Measurements from ENCODE around the gene SEMA7A.

SEMA7A gene

GRCh38 chr15:74414603-74415338, 19.0 kb downstream of the SEMA7A start:
- Histone ChIP-seq H3K9ac (ENCODE audit: low read length) (no peak overlapping the region), H4K20me1 (ENCODE audit: insufficient read depth, low read length) (peaks cover 100% of the 10 kb centered on the region), H3K9me3 (ENCODE audit: insufficient read depth, low read length) (no peaks in the 10 kb centered on the region), H3K36me3 (replicated peaks; ENCODE audit: low read depth, low read length) (peaks cover 96% of the 10 kb centered on the region), H3K4me3 (ENCODE audit: low read length) (no peak overlapping the region), H3K4me2 (ENCODE audit: low read length) (no peak overlapping the region), H3K4me1 (ENCODE audit: low read length) (peaks cover 31% of the 10 kb centered on the region), H3K27ac (ENCODE audit: low read length) (peak overlapping the region; percentile 31; the same call in 1 of the 2 replicates), H3K79me2 (ENCODE audit: low read length) (peaks cover 85% of the 10 kb centered on the region), H2AFZ (ENCODE audit: low read depth, low read length) (no peak overlapping the region), H3K27me3 (ENCODE audit: low read depth, low read length) (no peaks in the 10 kb centered on the region)
- TF ChIP-seq CTCF (IDR thresholded peaks at IDR 0.05; ENCODE audit: low read depth, low read length) (no peak), EZH2phosphoT487 (IDR thresholded peaks at IDR 0.05; ENCODE audit: low read depth) (no peak)

GRCh38 chr15:74414081-74414580, 19.6 kb downstream of the SEMA7A start:
- H4K20me1 ChIP-seq (ENCODE audit: insufficient read depth, low read length) = peaks cover 99% of the 10 kb centered on the region
- no peak overlapping the region for H3K4me2 ChIP-seq (ENCODE audit: low read length)
- TF ChIP-seq EZH2phosphoT487 (IDR thresholded peaks at IDR 0.05; ENCODE audit: low read depth) (no peak), CTCF (IDR thresholded peaks at IDR 0.05; ENCODE audit: low read depth, low read length) (no peak)
- no peaks in the 10 kb centered on the region for H3K9me3 ChIP-seq (ENCODE audit: insufficient read depth, low read length)
- H3K9ac ChIP-seq (ENCODE audit: low read length) = no peak overlapping the region
- peaks cover 25% of the 10 kb centered on the region for H3K4me1 ChIP-seq (ENCODE audit: low read length)
- no peak overlapping the region for H2AFZ ChIP-seq (ENCODE audit: low read depth, low read length)
- H3K27me3 ChIP-seq (ENCODE audit: low read depth, low read length) = no peaks in the 10 kb centered on the region
- peak overlapping the region; percentile 4; the same call in 1 of the 2 replicates for H3K27ac ChIP-seq (ENCODE audit: low read length)
- H3K36me3 ChIP-seq (replicated peaks; ENCODE audit: low read depth, low read length) = peaks cover 93% of the 10 kb centered on the region
- no peak overlapping the region for H3K4me3 ChIP-seq (ENCODE audit: low read length)
- peaks cover 79% of the 10 kb centered on the region for H3K79me2 ChIP-seq (ENCODE audit: low read length)

GRCh38 chr15:74413350-74414080, 20.2 kb downstream of the SEMA7A start:
- H3K79me2 ChIP-seq (ENCODE audit: low read length) = peaks cover 73% of the 10 kb centered on the region
- H3K9me3 ChIP-seq (ENCODE audit: insufficient read depth, low read length) = no peaks in the 10 kb centered on the region
- H3K4me1 ChIP-seq (ENCODE audit: low read length) = peaks cover 20% of the 10 kb centered on the region
- H4K20me1 ChIP-seq (ENCODE audit: insufficient read depth, low read length) = peaks cover 99% of the 10 kb centered on the region
- H3K4me2 ChIP-seq (ENCODE audit: low read length) = no peak overlapping the region
- no peak overlapping the region for H3K4me3 ChIP-seq (ENCODE audit: low read length)
- no peak overlapping the region for H2AFZ ChIP-seq (ENCODE audit: low read depth, low read length)
- no peak overlapping the region for H3K9ac ChIP-seq (ENCODE audit: low read length)
- TF ChIP-seq EZH2phosphoT487 (IDR thresholded peaks at IDR 0.05; ENCODE audit: low read depth) (no peak), CTCF (IDR thresholded peaks at IDR 0.05; ENCODE audit: low read depth, low read length) (no peak)
- H3K36me3 ChIP-seq (replicated peaks; ENCODE audit: low read depth, low read length) = peaks cover 91% of the 10 kb centered on the region
- H3K27ac ChIP-seq (ENCODE audit: low read length) = no peak overlapping the region
- no peaks in the 10 kb centered on the region for H3K27me3 ChIP-seq (ENCODE audit: low read depth, low read length)

GRCh38 chr15:74412159-74412558, 21.6 kb downstream of the SEMA7A start:
- H4K20me1 ChIP-seq (ENCODE audit: insufficient read depth, low read length) = peaks cover 96% of the 10 kb centered on the region
- no peak overlapping the region for H3K4me2 ChIP-seq (ENCODE audit: low read length)
- H3K9ac ChIP-seq (ENCODE audit: low read length) = no peak overlapping the region
- no peaks in the 10 kb centered on the region for H3K27me3 ChIP-seq (ENCODE audit: low read depth, low read length)
- no peak overlapping the region for H2AFZ ChIP-seq (ENCODE audit: low read depth, low read length)
- TF ChIP-seq EZH2phosphoT487 (IDR thresholded peaks at IDR 0.05; ENCODE audit: low read depth) (no peak), CTCF (IDR thresholded peaks at IDR 0.05; ENCODE audit: low read depth, low read length) (no peak)
- H3K9me3 ChIP-seq (ENCODE audit: insufficient read depth, low read length) = no peaks in the 10 kb centered on the region
- no peak overlapping the region for H3K4me3 ChIP-seq (ENCODE audit: low read length)
- no peak overlapping the region for H3K27ac ChIP-seq (ENCODE audit: low read length)
- H3K79me2 ChIP-seq (ENCODE audit: low read length) = peaks cover 59% of the 10 kb centered on the region
- peaks cover 13% of the 10 kb centered on the region for H3K4me1 ChIP-seq (ENCODE audit: low read length)
- peaks cover 86% of the 10 kb centered on the region for H3K36me3 ChIP-seq (replicated peaks; ENCODE audit: low read depth, low read length)

All from OCI-LY3 (cell line).